Caco-2 (cell line): ENCODE data around the gene SNRNP25. TPM values are rescaled to one million over a fixed set of nuclear protein-coding genes. Genes with fewer than 3 reads are reported as not detected.

Experiments
- BruUV-seq: library from RNA; stranded (reverse); fragments of 400-500 nt; replicated peaks from 2 replicates; lab custom pipeline; 2021; lab: Mats Ljungman, UMichigan
- CTCF ChIA-PET: fragments of 300-600 bp; sonication (Branson Sonifier 250); formaldehyde crosslinking; loops from one replicate; lab custom pipeline; 2022; ENCODE audit warnings: antibody characterized with exemption; lab: Charles Lee
- POLR2A ChIA-PET: fragments of 300-600 bp; sonication (Branson Sonifier 250); formaldehyde crosslinking; loops from one replicate; lab custom pipeline; 2022; ENCODE audit warnings: antibody characterized with exemption; lab: Charles Lee
- DNase-seq, 2 experiments: peaks; one replicate each; pipeline versions ENCODE4 v3.0.0 to v3.0.0-alpha.2; 2020 to 2022
- H3K27me3 ChIP-seq: replicated peaks from 2 replicates; pipeline ENCODE4 v1.6.0; 2011; ENCODE audit warnings: low read length; ENCODE audit not compliant: control insufficient read depth, insufficient read depth
- H3K36me3 ChIP-seq: 2 replicates; pipeline ENCODE4 v1.5.1; 2011; ENCODE audit warnings: low read length; ENCODE audit not compliant: control insufficient read depth, insufficient read depth
- H3K4me1 ChIP-seq: fragments of 250-450 bp; sonication (Bioruptor Pico); 2 replicates; pipeline ENCODE4 v1.5.1; 2020; ENCODE audit warnings: mild to moderate bottlenecking
- H3K4me3 ChIP-seq: 2 replicates; pipeline ENCODE4 v1.5.1; 2011; ENCODE audit warnings: low read depth, mild to moderate bottlenecking, control low read depth, low read length
- H3K9me3 ChIP-seq: fragments of 250-450 bp; sonication (Bioruptor Pico); 2 replicates; pipeline ENCODE4 v1.5.1; 2020; ENCODE audit warnings: mild to moderate bottlenecking, moderate library complexity
- H3K27ac Mint-ChIP-seq: one replicate; pipeline ENCODE4 v1.8.0; 2022; ENCODE audit warnings: mixed read lengths; ENCODE audit not compliant: unreplicated experiment
- H3K27me3 Mint-ChIP-seq: one replicate; pipeline ENCODE4 v1.8.0; 2022; ENCODE audit warnings: mixed read lengths; ENCODE audit not compliant: insufficient read depth, unreplicated experiment
- H3K36me3 Mint-ChIP-seq: one replicate; pipeline ENCODE4 v1.8.0; 2022; ENCODE audit warnings: mild to moderate bottlenecking, mixed read lengths; ENCODE audit not compliant: insufficient read depth, unreplicated experiment
- H3K4me1 Mint-ChIP-seq: one replicate; pipeline ENCODE4 v1.8.0; 2022; ENCODE audit warnings: low read depth, mixed read lengths; ENCODE audit not compliant: unreplicated experiment
- H3K4me3 Mint-ChIP-seq: one replicate; pipeline ENCODE4 v1.8.0; 2022; ENCODE audit warnings: mild to moderate bottlenecking, moderate library complexity, mixed read lengths; ENCODE audit not compliant: unreplicated experiment
- H3K9me3 Mint-ChIP-seq: one replicate; pipeline ENCODE4 v1.8.0; 2022; ENCODE audit warnings: mixed read lengths; ENCODE audit not compliant: unreplicated experiment
- intact Hi-C: fragments of 100-400 bp; cut with micrococcal nuclease; formaldehyde crosslinking; loops from one replicate; pipeline ENCODE4 v1.10.0; 2022; ENCODE audit not compliant: unreplicated experiment
- total RNA-seq: library from RNA; stranded (reverse); gene quantifications from 2 replicates; pipeline ENCODE4 v1.2.3, GENCODE V29; 2022
- TF ChIP-seq, protein P1 (sequence below), 2 experiments: fragments of 200-600 bp in 1 of 2; IDR thresholded peaks; 1 replicate in 1 of 2; 2 replicates in 1 of 2; pipeline versions ENCODE4 v1.5.1 to v1.8.0; 2011 to 2022; ENCODE audit warnings: antibody characterized with exemption in 1 of 2, control low read depth in 1 of 2, inconsistent platforms in 1 of 2, low read depth in 1 of 2, low read length in 1 of 2, mild to moderate bottlenecking in 1 of 2, moderate library complexity in 1 of 2; ENCODE audit not compliant: insufficient read depth in 1 of 2, severe bottlenecking in 1 of 2, unreplicated experiment in 1 of 2

Gene SNRNP25
- total RNA-seq, 1 experiment from 2014 or later, result 57.1 TPM

- Histone ChIP-seq H3K36me3 (no peaks in the 10 kb centered on the region; the same call in 1 of the 2 replicates), H3K4me1 (no peaks in the 10 kb centered on the region), H3K27me3 (no peaks in the 10 kb centered on the region), H3K4me3 (no peak overlapping the region), H3K9me3 (no peaks in the 10 kb centered on the region)
- no peak for DNase-seq
- Mint-ChIP-seq H3K27ac (no peak overlapping the region), H3K9me3 (no peaks in the 10 kb centered on the region), H3K36me3 (peaks cover 25% of the 10 kb centered on the region), H3K4me1 (no peaks in the 10 kb centered on the region), H3K27me3 (no peaks in the 10 kb centered on the region), H3K4me3 (no peak overlapping the region)
- POLR2A ChIA-PET, result no interaction called here
- BruUV-seq, result no TSS peak
- intact Hi-C loops, result no loop called here
- TF ChIP-seq, protein P1, sequence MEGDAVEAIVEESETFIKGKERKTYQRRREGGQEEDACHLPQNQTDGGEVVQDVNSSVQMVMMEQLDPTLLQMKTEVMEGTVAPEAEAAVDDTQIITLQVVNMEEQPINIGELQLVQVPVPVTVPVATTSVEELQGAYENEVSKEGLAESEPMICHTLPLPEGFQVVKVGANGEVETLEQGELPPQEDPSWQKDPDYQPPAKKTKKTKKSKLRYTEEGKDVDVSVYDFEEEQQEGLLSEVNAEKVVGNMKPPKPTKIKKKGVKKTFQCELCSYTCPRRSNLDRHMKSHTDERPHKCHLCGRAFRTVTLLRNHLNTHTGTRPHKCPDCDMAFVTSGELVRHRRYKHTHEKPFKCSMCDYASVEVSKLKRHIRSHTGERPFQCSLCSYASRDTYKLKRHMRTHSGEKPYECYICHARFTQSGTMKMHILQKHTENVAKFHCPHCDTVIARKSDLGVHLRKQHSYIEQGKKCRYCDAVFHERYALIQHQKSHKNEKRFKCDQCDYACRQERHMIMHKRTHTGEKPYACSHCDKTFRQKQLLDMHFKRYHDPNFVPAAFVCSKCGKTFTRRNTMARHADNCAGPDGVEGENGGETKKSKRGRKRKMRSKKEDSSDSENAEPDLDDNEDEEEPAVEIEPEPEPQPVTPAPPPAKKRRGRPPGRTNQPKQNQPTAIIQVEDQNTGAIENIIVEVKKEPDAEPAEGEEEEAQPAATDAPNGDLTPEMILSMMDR (IDR thresholded peaks at IDR 0.05; ENCODE audit: insufficient read depth in 1 of 2, low read depth in 1 of 2, low read length in 1 of 2, severe bottlenecking in 1 of 2, unreplicated experiment in 1 of 2), result no peak
- CTCF ChIA-PET, result no interaction called here
Measured at GRCh38 chr16:100989-101388, 47.4 kb downstream of the SNRNP25 start.

DNA sequence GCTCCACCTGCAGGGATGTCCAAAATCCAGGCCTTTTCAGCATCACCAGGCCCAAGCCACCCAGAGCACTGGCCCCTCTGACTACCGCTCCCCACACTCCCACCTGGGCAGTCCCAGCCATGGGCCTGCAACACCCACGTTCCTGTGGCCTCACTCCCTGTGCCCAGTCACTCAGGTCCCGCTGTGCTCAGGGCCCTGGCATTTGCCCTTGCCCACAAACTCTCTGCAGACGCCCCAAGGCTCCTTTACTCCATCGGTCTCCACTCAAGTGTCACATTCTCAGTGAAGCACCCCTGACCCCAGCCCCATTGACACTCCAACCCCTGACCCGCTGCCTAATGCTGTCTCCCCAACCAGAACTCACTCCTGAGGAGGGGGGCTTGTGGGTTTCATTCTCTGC lies 48.0 kb downstream of the SNRNP25 start:
- Mint-ChIP-seq H3K27ac (no peak overlapping the region), H3K4me3 (no peak overlapping the region), H3K4me1 (no peaks in the 10 kb centered on the region), H3K27me3 (no peaks in the 10 kb centered on the region), H3K36me3 (peaks cover 28% of the 10 kb centered on the region), H3K9me3 (no peaks in the 10 kb centered on the region)
- H3K27me3 ChIP-seq, result no peaks in the 10 kb centered on the region
- BruUV-seq, result no TSS peak
- POLR2A ChIA-PET, result no interaction called here
- DNase-seq, result no peak
- no peaks in the 10 kb centered on the region; the same call in 1 of the 2 replicates for H3K36me3 ChIP-seq
- H3K9me3 ChIP-seq, result no peaks in the 10 kb centered on the region
- CTCF ChIA-PET, result no interaction called here
- intact Hi-C loops, result no loop called here
- H3K4me3 ChIP-seq, result no peak overlapping the region
- no peaks in the 10 kb centered on the region for H3K4me1 ChIP-seq
- TF ChIP-seq, protein P1 (IDR thresholded peaks at IDR 0.05; ENCODE audit: insufficient read depth in 1 of 2, low read depth in 1 of 2, low read length in 1 of 2, severe bottlenecking in 1 of 2, unreplicated experiment in 1 of 2), result no peak

GRCh38 chr16:102060-102855 lies 48.6 kb downstream of the SNRNP25 start:
- H3K4me3 ChIP-seq, result no peak overlapping the region
- DNase-seq, result no peak
- no peak overlapping the region for H3K27ac Mint-ChIP-seq
- no peaks in the 10 kb centered on the region for H3K9me3 ChIP-seq
- CTCF ChIA-PET, result no interaction called here
- H3K27me3 ChIP-seq, result no peaks in the 10 kb centered on the region
- H3K4me1 Mint-ChIP-seq, result no peaks in the 10 kb centered on the region
- no peaks in the 10 kb centered on the region for H3K4me1 ChIP-seq
- TF ChIP-seq, protein P1 (IDR thresholded peaks at IDR 0.05; ENCODE audit: insufficient read depth in 1 of 2, low read depth in 1 of 2, low read length in 1 of 2, severe bottlenecking in 1 of 2, unreplicated experiment in 1 of 2), result no peak
- POLR2A ChIA-PET, result no interaction called here
- no TSS peak for BruUV-seq
- H3K27me3 Mint-ChIP-seq, result no peaks in the 10 kb centered on the region
- intact Hi-C loops, result no loop called here
- peaks cover 28% of the 10 kb centered on the region for H3K36me3 Mint-ChIP-seq
- no peaks in the 10 kb centered on the region; the same call in none of the 2 replicates for H3K36me3 ChIP-seq
- H3K4me3 Mint-ChIP-seq, result no peak overlapping the region
- H3K9me3 Mint-ChIP-seq, result no peaks in the 10 kb centered on the region
